Vagina (tissue), 2 donors: ENCODE data around the gene SDHB. TPM values are rescaled to one million over a fixed set of nuclear protein-coding genes. Genes with fewer than 3 reads are reported as not detected.

ENCODE experiments used
- DNase-seq, 2 donors: peaks; one replicate each; pipeline ENCODE4 v3.0.0-alpha.2; 2017; ENCODE audit errors: extremely low spot score in 2 of 2
- H3K27ac ChIP-seq: fragments of 200-600 bp; sonication (generic); one replicate; pipeline ENCODE4 v1.5.1; 2019
- H3K27me3 ChIP-seq: fragments of 200-600 bp; sonication (generic); one replicate; pipeline ENCODE4 v1.5.1; 2019
- H3K36me3 ChIP-seq, 2 donors: fragments of 200-600 bp; sonication (generic); one replicate each; pipeline ENCODE4 v1.5.1; 2017 to 2019
- H3K4me1 ChIP-seq: fragments of 200-600 bp; sonication (generic); one replicate; pipeline ENCODE4 v1.5.1; 2019
- H3K4me3 ChIP-seq, 2 donors: fragments of 200-600 bp; sonication (generic); 1 replicate in 1 of 2; 2 replicates in 1 of 2; pipeline ENCODE4 v1.5.1; 2016 to 2019
- H3K9me3 ChIP-seq: fragments of 200-600 bp; sonication (generic); one replicate; pipeline ENCODE4 v1.5.1; 2019
- POLR2A ChIP-seq, 2 donors: fragments of 450-650 bp; IDR thresholded peaks; one replicate each; pipeline ENCODE4 v1.6.1; 2017; ENCODE audit warnings: antibody characterized with exemption in 2 of 2, mild to moderate bottlenecking in 2 of 2, moderate library complexity in 2 of 2
- POLR2AphosphoS5 ChIP-seq, 2 donors: sonication (generic); formaldehyde crosslinking; IDR thresholded peaks; one replicate each; pipeline ENCODE4 v1.9.0; 2017; ENCODE audit warnings: antibody characterized with exemption in 2 of 2, mild to moderate bottlenecking in 2 of 2, low read depth in 1 of 2; ENCODE audit not compliant: insufficient read depth in 1 of 2
- intact Hi-C: fragments of 100-400 bp; cut with DNase I; formaldehyde crosslinking; loops from one replicate; pipeline ENCODE4 v1.15.1; 2023
- total RNA-seq: library from RNA; depleted of rRNA; stranded (reverse); fragments of >200 nt; gene quantifications from one replicate; pipeline ENCODE4 v1.2.3, GENCODE V29; 2016
- TF ChIP-seq, protein P1 (sequence below), 3 experiments: fragments of 450-650 bp in 2 of 3; fragments of 200-600 bp in 1 of 3; sonication (generic) in 1 of 3; IDR thresholded peaks; one replicate each; pipeline ENCODE4 v1.5.1; 2017 to 2019; ENCODE audit warnings: antibody characterized with exemption in 3 of 3, mild to moderate bottlenecking in 2 of 3, moderate library complexity in 2 of 3

SDHB gene
- total RNA-seq, 1 donor from 2014 or later, result 96.5 TPM

DNA sequence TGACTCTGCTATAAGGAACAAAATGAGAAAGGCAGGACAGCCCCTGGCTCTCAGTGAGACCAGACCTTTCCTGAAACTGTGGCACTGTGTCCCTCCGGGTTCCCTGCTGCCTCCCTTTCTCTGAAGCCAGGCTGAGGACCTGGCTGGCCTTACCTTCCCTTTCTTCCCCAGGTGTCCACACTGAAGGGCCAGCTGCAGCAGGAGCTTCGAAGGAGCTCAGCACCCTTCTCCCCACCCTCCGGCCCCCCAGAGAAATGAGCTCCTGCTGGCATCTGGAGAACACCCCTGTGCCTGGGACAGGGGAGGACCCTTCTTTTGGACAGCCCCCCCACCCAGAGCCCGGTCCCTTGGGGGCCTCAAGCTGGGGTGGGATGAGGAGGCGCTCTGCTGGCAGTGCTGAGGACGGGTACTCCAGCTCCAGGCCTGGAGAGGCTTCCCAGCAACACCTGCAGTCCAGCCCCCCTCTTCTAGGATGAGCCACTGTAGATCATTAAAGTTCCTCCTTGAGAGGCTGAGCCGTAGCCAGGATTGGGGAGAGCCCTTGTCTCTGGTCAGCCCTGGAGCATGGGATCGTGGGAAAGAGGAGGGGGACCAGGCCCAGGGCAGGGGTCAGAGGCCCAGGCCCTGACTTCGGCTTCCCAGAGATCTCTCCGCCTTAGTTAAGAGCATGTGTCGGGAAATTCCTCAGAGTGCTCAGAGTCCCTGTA is 81.5 kb downstream of the SDHB start:
- TF ChIP-seq POLR2AphosphoS5 (IDR thresholded peaks at IDR 0.05; ENCODE audit: insufficient read depth in 1 of 2, low read depth in 1 of 2) (no peak), POLR2A (IDR thresholded peaks at IDR 0.05) (no peak)
- TF ChIP-seq, protein P1, sequence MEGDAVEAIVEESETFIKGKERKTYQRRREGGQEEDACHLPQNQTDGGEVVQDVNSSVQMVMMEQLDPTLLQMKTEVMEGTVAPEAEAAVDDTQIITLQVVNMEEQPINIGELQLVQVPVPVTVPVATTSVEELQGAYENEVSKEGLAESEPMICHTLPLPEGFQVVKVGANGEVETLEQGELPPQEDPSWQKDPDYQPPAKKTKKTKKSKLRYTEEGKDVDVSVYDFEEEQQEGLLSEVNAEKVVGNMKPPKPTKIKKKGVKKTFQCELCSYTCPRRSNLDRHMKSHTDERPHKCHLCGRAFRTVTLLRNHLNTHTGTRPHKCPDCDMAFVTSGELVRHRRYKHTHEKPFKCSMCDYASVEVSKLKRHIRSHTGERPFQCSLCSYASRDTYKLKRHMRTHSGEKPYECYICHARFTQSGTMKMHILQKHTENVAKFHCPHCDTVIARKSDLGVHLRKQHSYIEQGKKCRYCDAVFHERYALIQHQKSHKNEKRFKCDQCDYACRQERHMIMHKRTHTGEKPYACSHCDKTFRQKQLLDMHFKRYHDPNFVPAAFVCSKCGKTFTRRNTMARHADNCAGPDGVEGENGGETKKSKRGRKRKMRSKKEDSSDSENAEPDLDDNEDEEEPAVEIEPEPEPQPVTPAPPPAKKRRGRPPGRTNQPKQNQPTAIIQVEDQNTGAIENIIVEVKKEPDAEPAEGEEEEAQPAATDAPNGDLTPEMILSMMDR (IDR thresholded peaks at IDR 0.05), result no peak
- H3K9me3 ChIP-seq, result no peaks in the 10 kb centered on the region
- no peaks in the 10 kb centered on the region for H3K27me3 ChIP-seq
- no peak for DNase-seq
- H3K4me3 ChIP-seq, result no peak overlapping the region
- peak overlapping the region; percentile 25 for H3K27ac ChIP-seq
- intact Hi-C loops, result no loop called here
- peaks cover 25% of the 10 kb centered on the region for H3K4me1 ChIP-seq
- no peaks in the 10 kb centered on the region for H3K36me3 ChIP-seq

DNA sequence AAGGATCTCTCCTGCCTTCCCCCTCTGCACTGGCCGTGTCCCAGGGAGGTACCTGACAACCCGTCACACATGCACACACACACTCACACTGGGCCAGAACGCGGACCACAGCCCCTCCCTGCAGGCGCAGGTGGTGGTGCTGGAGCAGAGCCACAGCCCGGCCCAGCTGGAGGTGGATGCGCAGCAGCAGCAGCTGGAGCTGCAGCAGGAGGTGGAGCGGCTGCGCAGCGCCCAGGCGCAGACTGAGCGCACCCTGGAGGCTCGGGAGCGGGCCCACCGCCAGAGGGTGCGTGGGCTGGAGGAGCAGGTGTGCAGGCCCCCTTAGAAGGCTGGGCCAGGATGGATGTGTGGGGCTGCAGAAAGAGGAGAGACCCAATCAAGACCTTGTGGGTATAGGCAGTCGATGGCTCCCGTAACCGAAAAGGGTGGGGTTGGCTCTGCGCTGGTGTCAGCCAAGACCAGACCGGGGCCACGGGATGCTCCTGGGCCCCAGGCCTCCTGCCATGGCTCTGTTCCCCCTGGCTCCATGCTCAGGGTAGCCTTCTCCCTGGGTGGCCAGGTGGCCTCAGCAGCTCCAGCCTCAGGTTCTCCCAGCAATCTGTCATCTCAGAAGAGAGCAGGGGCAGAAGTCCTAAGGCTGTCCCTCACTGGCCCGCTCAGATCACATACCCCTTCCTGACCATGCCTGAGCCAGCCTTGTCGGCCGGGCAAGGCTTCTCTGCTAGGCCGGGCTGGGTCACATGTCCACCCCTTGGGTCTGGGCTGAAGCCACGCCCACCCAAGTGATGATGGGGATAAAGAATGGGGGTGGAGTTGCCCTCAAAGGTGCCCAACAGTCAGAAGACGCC is 82.3 kb downstream of the SDHB start:
- peak overlapping the region; percentile 25 for H3K27ac ChIP-seq
- no peaks in the 10 kb centered on the region for H3K9me3 ChIP-seq
- TF ChIP-seq POLR2AphosphoS5 (IDR thresholded peaks at IDR 0.05; ENCODE audit: insufficient read depth in 1 of 2, low read depth in 1 of 2) (no peak), POLR2A (IDR thresholded peaks at IDR 0.05) (no peak)
- TF ChIP-seq, protein P1 (IDR thresholded peaks at IDR 0.05), result no peak
- H3K4me1 ChIP-seq, result peaks cover 27% of the 10 kb centered on the region
- H3K4me3 ChIP-seq, result no peak overlapping the region
- peaks cover 0 to 1% of the 10 kb centered on the region in 2 donors for H3K36me3 ChIP-seq
- no peak for DNase-seq
- H3K27me3 ChIP-seq, result no peaks in the 10 kb centered on the region
- intact Hi-C loops, result no loop called here

DNA sequence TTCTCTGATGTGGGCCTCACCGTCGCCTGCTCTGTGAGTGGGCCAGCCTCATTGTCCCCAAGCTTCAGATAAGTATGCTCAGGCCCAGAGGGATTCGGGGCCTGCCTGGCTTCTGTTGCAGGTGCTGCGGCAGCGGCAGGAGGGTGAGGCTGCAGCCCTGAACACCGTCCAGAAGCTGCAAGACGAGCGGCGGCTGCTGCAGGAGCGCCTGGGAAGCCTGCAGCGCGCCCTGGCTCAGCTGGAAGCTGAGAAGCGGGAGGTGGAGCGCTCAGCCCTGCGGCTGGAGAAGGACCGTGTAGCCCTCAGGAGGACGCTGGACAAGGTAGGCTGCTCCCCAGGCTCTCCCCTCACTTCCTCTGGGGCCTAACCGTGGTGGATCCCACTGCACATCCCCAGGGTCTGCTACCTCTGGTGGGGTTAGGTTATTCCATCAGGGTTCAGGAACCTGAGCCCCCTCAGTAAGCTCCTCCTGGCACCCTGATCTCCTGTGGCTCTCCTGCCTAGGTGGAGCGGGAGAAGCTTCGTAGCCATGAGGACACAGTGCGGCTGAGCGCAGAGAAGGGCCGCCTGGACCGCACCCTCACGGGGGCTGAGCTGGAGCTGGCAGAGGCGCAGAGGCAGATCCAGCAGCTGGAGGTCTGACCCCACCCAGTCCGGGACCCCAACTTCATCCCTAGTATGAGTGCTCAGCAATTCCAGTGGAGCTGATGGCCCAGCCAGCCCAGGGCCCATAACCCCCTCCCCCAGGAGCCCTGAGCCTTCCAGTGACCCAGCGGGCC is 83.5 kb downstream of the SDHB start:
- intact Hi-C loops, result no loop called here
- Histone ChIP-seq H3K36me3 (peaks cover 0 to 10% of the 10 kb centered on the region in 2 donors), H3K27me3 (no peaks in the 10 kb centered on the region), H3K4me3 (no peak overlapping the region), H3K9me3 (no peaks in the 10 kb centered on the region), H3K4me1 (peaks cover 27% of the 10 kb centered on the region), H3K27ac (no peak overlapping the region)
- no peak for DNase-seq
- TF ChIP-seq POLR2AphosphoS5 (IDR thresholded peaks at IDR 0.05; ENCODE audit: insufficient read depth in 1 of 2, low read depth in 1 of 2), result no peak
- TF ChIP-seq, protein P1 (IDR thresholded peaks at IDR 0.05), result no peak
- no peak for TF ChIP-seq POLR2A (IDR thresholded peaks at IDR 0.05)

DNA sequence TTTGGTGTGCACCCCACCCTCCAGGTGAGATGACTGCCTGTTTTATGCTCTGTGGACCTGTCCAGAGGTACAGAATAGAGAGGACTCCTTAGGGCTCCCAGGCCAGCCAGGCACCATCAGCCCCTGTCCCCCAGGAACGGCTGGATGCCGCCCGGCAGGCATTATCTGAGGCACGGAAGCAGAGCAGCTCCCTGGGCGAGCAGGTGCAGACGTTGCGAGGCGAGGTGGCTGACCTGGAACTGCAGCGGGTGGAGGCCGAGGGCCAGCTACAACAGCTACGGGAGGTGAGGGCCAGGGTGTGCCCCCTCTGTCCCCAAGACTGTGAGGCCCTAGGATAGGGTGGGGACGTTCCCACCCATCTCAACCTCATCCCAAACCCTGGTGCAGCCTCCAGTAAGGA is 84.2 kb downstream of the SDHB start:
- intact Hi-C loops, result no loop called here
- no peaks in the 10 kb centered on the region for H3K27me3 ChIP-seq
- no peak overlapping the region for H3K4me3 ChIP-seq
- peaks cover 27% of the 10 kb centered on the region for H3K4me1 ChIP-seq
- no peak for DNase-seq
- TF ChIP-seq POLR2A (IDR thresholded peaks at IDR 0.05) (no peak), POLR2AphosphoS5 (IDR thresholded peaks at IDR 0.05; ENCODE audit: insufficient read depth in 1 of 2, low read depth in 1 of 2) (no peak)
- TF ChIP-seq, protein P1 (IDR thresholded peaks at IDR 0.05), result no peak
- H3K27ac ChIP-seq, result no peak overlapping the region
- H3K9me3 ChIP-seq, result no peaks in the 10 kb centered on the region
- peaks cover 0 to 10% of the 10 kb centered on the region in 2 donors for H3K36me3 ChIP-seq
